ENCODE measurements around the gene FPGS. TPM values are rescaled to one million over a fixed set of nuclear protein-coding genes. Genes with fewer than 3 reads are reported as not detected.

The FPGS gene
- total RNA-seq, 1 experiment from 2014 or later, result 70.6 TPM

DNA sequence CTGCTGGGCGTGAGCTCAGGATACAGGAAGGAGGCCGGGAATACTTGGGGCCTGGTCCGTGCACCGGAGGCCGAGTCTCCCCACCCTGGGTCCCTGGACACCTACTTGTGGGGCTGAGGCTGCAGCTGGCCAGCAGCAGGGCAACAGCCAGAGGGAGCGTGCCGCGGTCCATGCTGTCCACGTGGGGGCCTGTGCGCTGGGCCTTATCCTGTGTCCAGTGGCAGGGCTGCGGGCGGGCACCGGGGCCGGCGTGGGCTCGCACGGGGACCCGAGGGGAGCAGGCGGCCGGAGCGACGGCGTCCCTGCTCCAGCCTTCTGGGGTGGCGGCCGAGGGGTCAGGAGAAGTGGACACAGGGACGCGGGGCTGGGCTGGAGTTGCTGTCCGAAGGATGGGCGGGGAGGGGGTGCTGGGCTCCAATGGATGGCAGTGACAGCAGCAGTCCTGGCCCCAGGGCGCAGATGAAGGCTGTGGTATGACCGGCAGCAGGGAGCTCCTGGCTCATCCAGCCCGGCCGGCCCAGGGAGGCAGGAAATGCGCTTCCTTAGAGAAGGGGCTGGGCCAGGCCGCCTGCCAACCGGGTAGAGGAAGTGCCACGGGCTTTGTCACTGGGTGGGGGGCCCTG lies 51.6 kb downstream of the FPGS start, which contains the start of gene ENG:
ENG (minus strand) TSS at position 475 of the 623 bp plus-strand sequence; CDS start at position 172, 303 bp downstream.
- Histone ChIP-seq H4K20me1 (ENCODE audit: insufficient read depth) (no peaks in the 10 kb centered on the region), H3K4me3 (replicated peaks in 1 of 2; ENCODE audit: low read depth in 1 of 2, low read length in 2 of 2) (no peak within 1 kb of the TSS), H3K9ac (ENCODE audit: low read length) (no peak within 1 kb of the TSS), H3K9me3 (ENCODE audit: control insufficient read depth in 1 of 2, insufficient read depth in 1 of 2, low read depth in 1 of 2, low read length in 2 of 2) (peaks cover 0 to 7% of the 10 kb centered on the region in 2 experiments; a peak in 2 of 4 replicates), H3K4me1 (ENCODE audit: control insufficient read depth in 1 of 2, insufficient read depth in 2 of 2, low read length in 2 of 2) (no peaks in the 10 kb centered on the region), H3K36me3 (ENCODE audit: control insufficient read depth in 1 of 2, insufficient read depth in 2 of 2, low read length in 2 of 2) (no peaks in the 10 kb centered on the region), H3K9me2 (ENCODE audit: insufficient read depth) (no peaks in the 10 kb centered on the region), H3K27me3 (ENCODE audit: insufficient read depth, low read length) (no peaks in the 10 kb centered on the region), H3K4me2 (ENCODE audit: low read length) (no peak within 1 kb of the TSS), H2AFZ (ENCODE audit: low read depth, low read length, poor library complexity, severe bottlenecking) (no peak within 1 kb of the TSS), H3K27ac (ENCODE audit: low read depth, low read length) (no peak within 1 kb of the TSS), H3K79me2 (ENCODE audit: insufficient read depth, low read length) (no peaks in the 10 kb centered on the region)
- no TSS peak for BruUV-seq (replicated peaks)
- DNase-seq (ENCODE audit: low read depth, low spot score), result no peak
- ChIA-PET POLR2A (no interaction called here), CTCF (no interaction called here), RAD21 (ENCODE audit: low non-redundant PET in 1 of 2, low total read pairs in 2 of 2, uncharacterized antibody in 2 of 2, unreplicated experiment in 2 of 2) (no interaction called here)
- intact Hi-C loops (cut with micrococcal nuclease), result no loop called here
- ATAC-seq, result no peak
- no peak for TF ChIP-seq RAD21 (IDR thresholded peaks at IDR 0.05; ENCODE audit: low read depth)
- no peak for TF ChIP-seq FOSL1 (IDR thresholded peaks at IDR 0.05; ENCODE audit: low read depth)
- TF ChIP-seq, protein P1, sequence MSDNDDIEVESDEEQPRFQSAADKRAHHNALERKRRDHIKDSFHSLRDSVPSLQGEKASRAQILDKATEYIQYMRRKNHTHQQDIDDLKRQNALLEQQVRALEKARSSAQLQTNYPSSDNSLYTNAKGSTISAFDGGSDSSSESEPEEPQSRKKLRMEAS (IDR thresholded peaks at IDR 0.05), result no peak
- no peak for TF ChIP-seq CBX3 (IDR thresholded peaks at IDR 0.05; ENCODE audit: low read depth)
- no peak for TF ChIP-seq ZFX (IDR thresholded peaks at IDR 0.05)
- TF ChIP-seq YY1 (IDR thresholded peaks at IDR 0.05; ENCODE audit: extremely low read depth, insufficient replicate concordance, low read depth, low read length), result no peak
- TF ChIP-seq EZH2phosphoT487 (IDR thresholded peaks at IDR 0.05; ENCODE audit: borderline replicate concordance), result no peak
- no peak for TF ChIP-seq SRF (IDR thresholded peaks at IDR 0.05; ENCODE audit: low read depth)
- TF ChIP-seq TCF7L2 (IDR thresholded peaks at IDR 0.05; ENCODE audit: borderline replicate concordance, extremely low read depth, insufficient read depth, insufficient read length), result no peak
- TF ChIP-seq, protein P2, sequence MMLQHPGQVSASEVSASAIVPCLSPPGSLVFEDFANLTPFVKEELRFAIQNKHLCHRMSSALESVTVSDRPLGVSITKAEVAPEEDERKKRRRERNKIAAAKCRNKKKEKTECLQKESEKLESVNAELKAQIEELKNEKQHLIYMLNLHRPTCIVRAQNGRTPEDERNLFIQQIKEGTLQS (IDR thresholded peaks at IDR 0.05), result no peak
- no peak for TF ChIP-seq JUND (IDR thresholded peaks at IDR 0.05)
